ENCODE data around the gene NPIPA8.
"Not testable (repeated sequence)": the region's sequence is repeated elsewhere in the genome, so short reads cannot be mapped to it uniquely, and the experiment has no call there.

NPIPA8 gene

GRCh38 chr16:18270171-18270570 is 66.4 kb downstream of the NPIPA8 start:
- not testable (repeated sequence) for DNase-seq
